HG03460 (cell line): ENCODE data around the gene PRR20E.
"Not testable (repeated sequence)": the region's sequence is repeated elsewhere in the genome, so short reads cannot be mapped to it uniquely, and the experiment has no call there.

ENCODE experiments used
- ATAC-seq: cut with Tn5 transposase; IDR thresholded peaks from one replicate; pipeline ENCODE4 v1.9.1; 2021; ENCODE audit not compliant: unreplicated experiment

PRR20E gene

DNA sequence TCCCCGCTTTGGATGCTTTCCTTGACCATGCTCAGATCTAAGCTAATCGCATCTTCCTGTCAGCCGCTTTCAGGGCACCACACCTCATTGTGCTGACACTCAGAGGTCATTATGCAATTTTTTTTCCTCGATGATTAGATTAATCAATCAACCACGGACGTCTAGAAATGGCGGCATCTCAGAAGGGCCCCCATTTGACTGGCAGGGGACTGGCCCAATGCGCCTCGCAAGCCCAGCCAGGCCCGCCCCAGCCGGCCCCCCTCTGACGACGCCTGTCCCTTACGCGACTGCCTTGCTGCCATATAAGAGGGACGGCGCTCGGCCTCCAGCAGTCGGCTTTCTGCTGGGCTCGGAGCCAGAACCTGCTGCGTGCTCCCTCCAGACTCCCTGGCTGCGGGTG lies at the start of gene PRR20E:
Gene PRR20E (plus strand): TSS at position 301 of the 400 bp plus-strand sequence. CDS start 387 bp downstream, outside the sequence.
- ATAC-seq: not testable (repeated sequence)

DNA sequence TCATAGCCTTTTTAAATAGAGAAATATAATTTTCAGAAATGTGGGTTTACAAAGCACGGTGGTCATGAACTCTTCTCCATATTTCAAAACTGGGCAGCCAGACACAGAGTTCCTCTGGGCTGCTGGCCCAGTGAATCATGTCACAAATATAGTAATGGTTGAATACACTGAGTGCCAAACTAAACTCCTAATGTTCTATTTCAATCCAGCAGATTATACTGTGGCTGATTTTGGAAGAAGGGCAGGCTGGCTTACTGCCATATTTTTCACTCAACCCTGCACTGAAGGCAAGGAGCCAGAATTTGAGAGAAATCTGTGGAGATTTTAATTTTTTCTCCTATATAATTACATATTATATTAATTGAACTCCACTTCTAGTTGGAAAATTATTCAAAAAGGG lies 43.3 kb upstream of the PRR20E start:
- no peak for ATAC-seq

GRCh38 chr13:57128909-57129308 lies 38.1 kb upstream of the PRR20E start:
- ATAC-seq: no peak

- ATAC-seq: no peak
Measured at GRCh38 chr13:57136093-57136492, 30.9 kb upstream of the PRR20E start.

DNA sequence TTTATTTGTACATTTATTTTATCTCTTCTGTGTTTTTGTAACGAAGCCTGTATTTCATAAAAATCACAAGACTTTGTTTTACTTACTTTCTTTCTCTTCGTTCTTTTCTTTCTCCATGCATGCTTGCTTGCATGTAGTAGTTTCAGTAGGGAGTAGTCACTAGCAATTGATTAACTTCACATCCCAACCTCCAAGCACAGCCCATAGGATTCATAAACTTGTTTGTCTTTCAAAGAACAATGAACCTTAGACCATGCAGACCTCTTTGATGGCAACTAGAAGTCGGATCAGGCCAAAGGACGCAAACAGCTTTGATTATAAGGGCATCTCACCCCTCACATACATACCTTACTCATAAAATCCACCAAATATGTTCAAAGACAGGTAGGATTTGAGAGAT lies 29.4 kb upstream of the PRR20E start:
- no peak for ATAC-seq

DNA sequence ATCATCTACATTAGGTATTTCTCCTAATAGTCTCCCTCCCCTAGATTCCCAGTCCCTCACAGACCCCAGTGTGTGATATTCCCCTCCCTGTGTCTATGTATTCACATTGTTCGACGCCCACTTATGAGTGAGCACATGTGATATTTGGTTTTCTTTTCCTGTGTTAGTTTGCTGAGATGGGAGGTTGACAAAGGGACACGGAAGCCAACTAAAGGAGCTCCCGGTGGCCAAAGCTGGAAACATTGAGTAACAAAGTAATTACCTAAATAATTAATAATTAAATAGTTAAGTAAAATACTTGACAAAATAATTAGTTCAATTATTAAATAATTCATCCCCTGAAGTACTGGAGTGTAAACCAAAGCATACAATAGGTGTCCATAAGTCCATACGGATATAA lies 28.0 kb upstream of the PRR20E start:
- ATAC-seq: no peak

DNA sequence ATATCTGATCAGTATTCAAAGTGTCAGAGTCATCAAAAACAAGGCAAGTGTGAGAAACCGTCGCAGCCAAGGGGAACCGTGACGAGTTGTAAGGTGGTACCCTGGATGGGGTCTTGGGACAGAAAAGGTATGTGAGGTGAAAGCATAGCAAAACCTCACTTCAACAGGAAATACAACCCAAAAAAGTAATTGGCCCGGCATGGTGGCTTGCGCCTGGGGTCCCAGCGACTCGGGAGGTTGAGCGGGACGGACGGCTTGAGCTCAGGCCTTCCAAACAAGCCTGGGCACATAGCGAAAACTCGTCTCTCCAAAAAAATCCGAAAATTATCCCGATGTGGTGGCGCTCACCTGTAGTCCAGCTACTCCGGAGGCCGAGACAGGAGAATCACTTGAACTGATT lies 27.2 kb upstream of the PRR20E start:
- ATAC-seq: not testable (repeated sequence)

DNA sequence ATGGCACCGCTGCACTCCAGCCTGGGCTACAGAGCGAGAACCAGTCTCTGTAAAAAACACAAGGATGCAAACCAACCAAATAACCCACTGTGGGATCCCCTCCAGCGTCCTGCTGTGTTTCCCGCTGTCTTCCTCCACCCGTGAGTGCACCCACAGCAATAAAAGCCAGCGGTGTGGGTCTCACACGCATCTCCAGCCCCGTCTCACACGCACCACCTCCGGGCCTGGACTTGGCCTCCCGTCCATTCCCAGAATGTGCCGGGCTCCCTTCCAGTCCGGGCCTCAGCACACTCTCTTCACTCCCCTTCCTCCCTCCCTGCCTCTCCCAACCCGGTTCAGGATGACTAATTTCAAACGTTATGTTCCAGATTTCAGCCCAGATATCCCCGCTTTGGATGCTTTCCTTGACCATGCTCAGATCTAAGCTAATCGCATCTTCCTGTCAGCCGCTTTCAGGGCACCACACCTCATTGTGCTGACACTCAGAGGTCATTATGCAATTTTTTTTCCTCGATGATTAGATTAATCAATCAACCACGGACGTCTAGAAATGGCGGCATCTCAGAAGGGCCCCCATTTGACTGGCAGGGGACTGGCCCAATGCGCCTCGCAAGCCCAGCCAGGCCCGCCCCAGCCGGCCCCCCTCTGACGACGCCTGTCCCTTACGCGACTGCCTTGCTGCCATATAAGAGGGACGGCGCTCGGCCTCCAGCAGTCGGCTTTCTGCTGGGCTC lies 26.6 kb upstream of the PRR20E start, which contains the start of gene PRR20A:
Gene PRR20A (plus strand): TSS at position 684 of the 734 bp plus-strand sequence. CDS start 387 bp downstream, outside the sequence.
- not testable (repeated sequence) for ATAC-seq

DNA sequence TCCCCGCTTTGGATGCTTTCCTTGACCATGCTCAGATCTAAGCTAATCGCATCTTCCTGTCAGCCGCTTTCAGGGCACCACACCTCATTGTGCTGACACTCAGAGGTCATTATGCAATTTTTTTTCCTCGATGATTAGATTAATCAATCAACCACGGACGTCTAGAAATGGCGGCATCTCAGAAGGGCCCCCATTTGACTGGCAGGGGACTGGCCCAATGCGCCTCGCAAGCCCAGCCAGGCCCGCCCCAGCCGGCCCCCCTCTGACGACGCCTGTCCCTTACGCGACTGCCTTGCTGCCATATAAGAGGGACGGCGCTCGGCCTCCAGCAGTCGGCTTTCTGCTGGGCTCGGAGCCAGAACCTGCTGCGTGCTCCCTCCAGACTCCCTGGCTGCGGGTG lies 19.8 kb upstream of the PRR20E start, which contains the start of gene PRR20B:
Gene PRR20B (plus strand): TSS at position 301 of the 400 bp plus-strand sequence. CDS start 387 bp downstream, outside the sequence.
- not testable (repeated sequence) for ATAC-seq

DNA sequence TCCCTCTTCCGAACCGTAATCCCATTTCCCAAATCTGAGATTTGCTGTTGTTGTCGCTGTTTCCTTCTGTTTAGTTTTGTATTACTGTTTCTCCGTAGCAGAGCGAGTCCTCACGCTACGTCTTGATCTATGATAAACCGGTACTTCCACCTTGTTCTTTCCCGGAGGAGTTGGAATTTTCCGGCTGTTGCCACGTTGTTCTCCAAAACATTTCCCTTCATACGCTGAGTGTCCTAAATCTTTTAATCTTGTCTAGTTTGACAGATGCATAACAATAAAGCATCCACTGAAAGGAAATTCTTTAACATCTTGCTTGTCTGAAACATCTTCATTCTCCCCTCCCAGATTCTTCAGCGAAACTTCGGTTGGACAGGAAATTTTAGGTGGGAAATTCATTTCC lies 18.9 kb upstream of the PRR20E start:
- not testable (repeated sequence) for ATAC-seq

DNA sequence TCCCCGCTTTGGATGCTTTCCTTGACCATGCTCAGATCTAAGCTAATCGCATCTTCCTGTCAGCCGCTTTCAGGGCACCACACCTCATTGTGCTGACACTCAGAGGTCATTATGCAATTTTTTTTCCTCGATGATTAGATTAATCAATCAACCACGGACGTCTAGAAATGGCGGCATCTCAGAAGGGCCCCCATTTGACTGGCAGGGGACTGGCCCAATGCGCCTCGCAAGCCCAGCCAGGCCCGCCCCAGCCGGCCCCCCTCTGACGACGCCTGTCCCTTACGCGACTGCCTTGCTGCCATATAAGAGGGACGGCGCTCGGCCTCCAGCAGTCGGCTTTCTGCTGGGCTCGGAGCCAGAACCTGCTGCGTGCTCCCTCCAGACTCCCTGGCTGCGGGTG lies 13.2 kb upstream of the PRR20E start, which contains the start of gene PRR20C:
Gene PRR20C (plus strand): TSS at position 301 of the 400 bp plus-strand sequence. CDS start 387 bp downstream, outside the sequence.
- not testable (repeated sequence) for ATAC-seq

DNA sequence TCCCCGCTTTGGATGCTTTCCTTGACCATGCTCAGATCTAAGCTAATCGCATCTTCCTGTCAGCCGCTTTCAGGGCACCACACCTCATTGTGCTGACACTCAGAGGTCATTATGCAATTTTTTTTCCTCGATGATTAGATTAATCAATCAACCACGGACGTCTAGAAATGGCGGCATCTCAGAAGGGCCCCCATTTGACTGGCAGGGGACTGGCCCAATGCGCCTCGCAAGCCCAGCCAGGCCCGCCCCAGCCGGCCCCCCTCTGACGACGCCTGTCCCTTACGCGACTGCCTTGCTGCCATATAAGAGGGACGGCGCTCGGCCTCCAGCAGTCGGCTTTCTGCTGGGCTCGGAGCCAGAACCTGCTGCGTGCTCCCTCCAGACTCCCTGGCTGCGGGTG lies 6.7 kb upstream of the PRR20E start, which contains the start of gene PRR20D:
Gene PRR20D (plus strand): TSS at position 301 of the 400 bp plus-strand sequence. CDS start 387 bp downstream, outside the sequence.
- ATAC-seq: not testable (repeated sequence)

- no peak for ATAC-seq
Measured at GRCh38 chr13:57191667-57192066, 24.7 kb downstream of the PRR20E start.

- no peak for ATAC-seq
Measured at GRCh38 chr13:57212989-57213388, 46.0 kb downstream of the PRR20E start.
